ENCODE measurements around the gene ASPDH.

ASPDH gene

GRCh38 chr19:50513746-50514345, at the start of gene ASPDH:
Gene ASPDH (minus strand): TSS chr19:50513913. CDS start chr19:50513823, 90 bp downstream.
- DNase-seq (ENCODE audit: low spot score), result no peak

GRCh38 chr19:50562996-50563395, 49.3 kb upstream of the ASPDH start:
- no peak for DNase-seq (ENCODE audit: low spot score)

- no peak for DNase-seq (ENCODE audit: low spot score)
Observed at GRCh38 chr19:50562329-50562728, 48.6 kb upstream of the ASPDH start.

GRCh38 chr19:50559636-50560035, 45.9 kb upstream of the ASPDH start:
- DNase-seq (ENCODE audit: low spot score), result no peak

GRCh38 chr19:50558449-50558848, 44.7 kb upstream of the ASPDH start:
- no peak for DNase-seq (ENCODE audit: low spot score)

GRCh38 chr19:50558039-50558438, 44.3 kb upstream of the ASPDH start:
- DNase-seq (ENCODE audit: low spot score), result no peak

GRCh38 chr19:50557009-50557613, 43.4 kb upstream of the ASPDH start:
- DNase-seq (ENCODE audit: low spot score), result no peak

GRCh38 chr19:50556282-50557008, 42.7 kb upstream of the ASPDH start:
- peak; percentile 60 for DNase-seq (ENCODE audit: low spot score)

GRCh38 chr19:50555450-50556281, 42.0 kb upstream of the ASPDH start:
- DNase-seq (ENCODE audit: low spot score), result no peak

- DNase-seq (ENCODE audit: low spot score), result no peak
Observed at GRCh38 chr19:50555033-50555432, 41.3 kb upstream of the ASPDH start.

GRCh38 chr19:50554212-50554611, 40.5 kb upstream of the ASPDH start:
- DNase-seq (ENCODE audit: low spot score), result no peak

- no peak for DNase-seq (ENCODE audit: low spot score)
Observed at GRCh38 chr19:50553134-50553703, 39.5 kb upstream of the ASPDH start.

GRCh38 chr19:50552540-50552939, 38.8 kb upstream of the ASPDH start:
- DNase-seq (ENCODE audit: low spot score), result no peak

GRCh38 chr19:50551715-50552187, 38.0 kb upstream of the ASPDH start:
- no peak for DNase-seq (ENCODE audit: low spot score)

GRCh38 chr19:50551034-50551714, 37.5 kb upstream of the ASPDH start:
- DNase-seq (ENCODE audit: low spot score), result no peak

- no peak for DNase-seq (ENCODE audit: low spot score)
Observed at GRCh38 chr19:50550594-50550966, 36.9 kb upstream of the ASPDH start.

- DNase-seq (ENCODE audit: low spot score), result no peak
Observed at GRCh38 chr19:50549927-50550593, 36.3 kb upstream of the ASPDH start.

GRCh38 chr19:50549059-50549926, 35.6 kb upstream of the ASPDH start:
- DNase-seq (ENCODE audit: low spot score), result no peak

GRCh38 chr19:50548191-50549058, 34.7 kb upstream of the ASPDH start:
- DNase-seq (ENCODE audit: low spot score), result no peak

Data from CD4-positive, alpha-beta T cell treated with Interleukin-6 at 100 ng/mL for 8 hours (primary cell).